Osteoblast (primary cell): ENCODE results near the gene GANC. TPM values are rescaled to one million over a fixed set of nuclear protein-coding genes. Genes with fewer than 3 reads are reported as not detected.

ENCODE experiments used
- DNase-seq: peaks from one replicate; pipeline ENCODE4 v3.0.0; 2011; ENCODE audit warnings: low spot score, mixed read lengths; ENCODE audit not compliant: insufficient read length; ENCODE audit errors: missing footprints
- H2AFZ ChIP-seq: 2 replicates; pipeline ENCODE4 v1.6.0; 2011; ENCODE audit warnings: mild to moderate bottlenecking, low read length
- H3K27ac ChIP-seq: 2 replicates; pipeline ENCODE4 v1.5.1; 2011; ENCODE audit warnings: mild to moderate bottlenecking, low read depth, low read length, moderate library complexity
- H3K27me3 ChIP-seq: 2 replicates; pipeline ENCODE4 v1.6.0; 2012; ENCODE audit warnings: mild to moderate bottlenecking, control low read depth, inconsistent platforms, low read length, moderate library complexity; ENCODE audit not compliant: insufficient read depth
- H3K36me3 ChIP-seq: 2 replicates; pipeline ENCODE4 v1.5.1; 2011; ENCODE audit warnings: mild to moderate bottlenecking, low read length, control low read depth, moderate library complexity; ENCODE audit not compliant: insufficient read depth
- H3K4me1 ChIP-seq: 2 replicates; pipeline ENCODE4 v1.5.1; 2011; ENCODE audit warnings: mild to moderate bottlenecking, low read length, control low read depth, moderate library complexity; ENCODE audit not compliant: insufficient read depth
- H3K4me2 ChIP-seq: 2 replicates; pipeline ENCODE4 v1.6.0; 2011; ENCODE audit warnings: mild to moderate bottlenecking, low read length; ENCODE audit not compliant: insufficient read depth
- H3K4me3 ChIP-seq: fragments of 200-600 bp; sonication (generic); 3 replicates; pipeline ENCODE4 v1.5.1; 2012; ENCODE audit warnings: mild to moderate bottlenecking, low read length, inconsistent platforms; ENCODE audit not compliant: insufficient read depth
- H3K79me2 ChIP-seq: 2 replicates; pipeline ENCODE4 v1.6.0; 2012; ENCODE audit warnings: mild to moderate bottlenecking, low read length, control low read depth, inconsistent platforms; ENCODE audit not compliant: insufficient read depth
- H3K9me3 ChIP-seq: 2 replicates; pipeline ENCODE4 v1.5.1; 2011; ENCODE audit warnings: low read depth, low read length, control low read depth
- H4K20me1 ChIP-seq: 2 replicates; pipeline ENCODE4 v1.6.0; 2012; ENCODE audit warnings: mild to moderate bottlenecking, low read length, control low read depth; ENCODE audit not compliant: insufficient read depth
- total RNA-seq: library from RNA; depleted of rRNA; stranded (reverse); fragments of >200 nt; gene quantifications from 2 replicates; pipeline ENCODE4 v1.2.3, GENCODE V29; 2012
- TF ChIP-seq, protein P1 (sequence below): IDR thresholded peaks from 2 replicates; pipeline ENCODE4 v1.5.1; 2011; ENCODE audit warnings: mild to moderate bottlenecking, low read depth, low read length, moderate library complexity; ENCODE audit errors: extremely low read depth

GANC gene
- total RNA-seq, 1 donor = 21.0 TPM

GRCh38 chr15:42354824-42355223, 81.8 kb downstream of the GANC start:
- TF ChIP-seq, protein P1, sequence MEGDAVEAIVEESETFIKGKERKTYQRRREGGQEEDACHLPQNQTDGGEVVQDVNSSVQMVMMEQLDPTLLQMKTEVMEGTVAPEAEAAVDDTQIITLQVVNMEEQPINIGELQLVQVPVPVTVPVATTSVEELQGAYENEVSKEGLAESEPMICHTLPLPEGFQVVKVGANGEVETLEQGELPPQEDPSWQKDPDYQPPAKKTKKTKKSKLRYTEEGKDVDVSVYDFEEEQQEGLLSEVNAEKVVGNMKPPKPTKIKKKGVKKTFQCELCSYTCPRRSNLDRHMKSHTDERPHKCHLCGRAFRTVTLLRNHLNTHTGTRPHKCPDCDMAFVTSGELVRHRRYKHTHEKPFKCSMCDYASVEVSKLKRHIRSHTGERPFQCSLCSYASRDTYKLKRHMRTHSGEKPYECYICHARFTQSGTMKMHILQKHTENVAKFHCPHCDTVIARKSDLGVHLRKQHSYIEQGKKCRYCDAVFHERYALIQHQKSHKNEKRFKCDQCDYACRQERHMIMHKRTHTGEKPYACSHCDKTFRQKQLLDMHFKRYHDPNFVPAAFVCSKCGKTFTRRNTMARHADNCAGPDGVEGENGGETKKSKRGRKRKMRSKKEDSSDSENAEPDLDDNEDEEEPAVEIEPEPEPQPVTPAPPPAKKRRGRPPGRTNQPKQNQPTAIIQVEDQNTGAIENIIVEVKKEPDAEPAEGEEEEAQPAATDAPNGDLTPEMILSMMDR = no peak
- no peaks in the 10 kb centered on the region for H3K4me1 ChIP-seq
- no peaks in the 10 kb centered on the region for H3K79me2 ChIP-seq
- H3K4me3 ChIP-seq = no peak overlapping the region
- H3K36me3 ChIP-seq = peaks cover 27% of the 10 kb centered on the region
- H3K4me2 ChIP-seq = no peak overlapping the region
- DNase-seq = no peak
- H4K20me1 ChIP-seq = no peaks in the 10 kb centered on the region
- H3K27me3 ChIP-seq = no peaks in the 10 kb centered on the region
- H3K9me3 ChIP-seq = no peaks in the 10 kb centered on the region
- H3K27ac ChIP-seq = no peak overlapping the region
- no peak overlapping the region for H2AFZ ChIP-seq

DNA sequence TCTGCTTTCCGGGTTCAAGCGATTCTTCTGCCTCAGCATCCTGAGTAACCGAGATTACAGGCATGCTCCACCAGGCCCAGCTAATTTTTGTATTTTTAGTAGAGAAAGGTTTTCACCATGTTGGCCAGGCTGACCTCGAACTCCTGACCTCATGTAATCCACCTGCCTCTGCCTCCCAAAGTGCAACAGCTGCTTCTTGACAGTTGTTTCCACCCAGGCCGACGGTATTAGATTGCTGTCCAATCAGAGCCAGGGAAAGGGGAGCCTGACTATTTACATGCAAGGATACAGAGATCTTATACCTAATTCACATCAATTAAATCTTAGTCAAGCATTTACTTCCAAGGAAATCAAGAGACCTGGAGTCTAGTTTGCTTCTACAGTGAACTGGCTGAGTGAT, 82.3 kb downstream of the GANC start:
- H2AFZ ChIP-seq = no peak overlapping the region
- DNase-seq = no peak
- no peaks in the 10 kb centered on the region for H3K9me3 ChIP-seq
- no peaks in the 10 kb centered on the region for H3K79me2 ChIP-seq
- H3K27me3 ChIP-seq = no peaks in the 10 kb centered on the region
- peaks cover 27% of the 10 kb centered on the region for H3K36me3 ChIP-seq
- no peak overlapping the region for H3K4me3 ChIP-seq
- H3K4me2 ChIP-seq = no peak overlapping the region
- no peaks in the 10 kb centered on the region for H4K20me1 ChIP-seq
- H3K27ac ChIP-seq = no peak overlapping the region
- TF ChIP-seq, protein P1 = no peak
- H3K4me1 ChIP-seq = no peaks in the 10 kb centered on the region

DNA sequence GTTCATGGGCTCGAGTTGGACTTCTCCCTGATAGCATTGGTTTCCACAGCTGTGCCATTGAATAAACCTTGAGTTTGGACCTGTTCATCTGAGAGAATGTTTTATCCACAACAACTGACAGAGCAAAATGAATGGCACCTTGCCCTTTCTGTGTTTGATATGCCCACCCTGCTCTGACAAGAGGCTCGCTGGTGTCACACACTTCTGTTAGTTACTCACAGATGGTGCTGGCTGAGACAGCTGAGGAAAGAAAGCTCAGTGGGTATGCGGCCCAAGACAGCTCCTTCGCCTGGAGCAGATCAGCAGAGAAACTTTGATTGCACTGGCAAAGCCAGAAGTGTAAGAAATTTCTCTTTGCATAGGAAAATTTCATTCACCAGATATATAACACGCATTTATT, 83.8 kb downstream of the GANC start:
- no peak for DNase-seq
- Histone ChIP-seq H3K4me2 (no peak overlapping the region), H3K4me1 (no peaks in the 10 kb centered on the region), H3K36me3 (peaks cover 21% of the 10 kb centered on the region), H3K9me3 (no peaks in the 10 kb centered on the region), H2AFZ (no peak overlapping the region), H3K27me3 (no peaks in the 10 kb centered on the region), H3K27ac (no peak overlapping the region), H3K4me3 (no peak overlapping the region), H3K79me2 (no peaks in the 10 kb centered on the region), H4K20me1 (no peaks in the 10 kb centered on the region)
- TF ChIP-seq, protein P1 = no peak

DNA sequence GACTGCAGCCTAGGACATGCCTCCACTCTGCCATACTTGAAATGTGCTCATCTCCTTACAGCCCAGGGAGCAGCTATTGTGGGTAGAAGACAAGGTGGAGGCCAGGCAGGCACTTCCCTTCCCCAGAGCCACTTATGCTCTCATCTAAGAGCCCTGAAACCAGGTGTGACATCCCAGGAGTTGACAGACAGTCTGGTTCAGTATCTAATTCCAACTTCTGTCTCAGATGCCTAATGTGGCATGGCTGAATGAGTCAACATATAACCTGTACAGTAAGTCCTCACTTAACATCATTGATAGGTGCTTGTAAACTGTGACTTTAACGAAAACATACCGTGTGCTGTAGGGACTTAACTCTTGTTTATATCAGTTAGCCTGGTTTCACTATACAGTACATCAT, 85.1 kb downstream of the GANC start:
- no peaks in the 10 kb centered on the region for H3K9me3 ChIP-seq
- no peaks in the 10 kb centered on the region for H4K20me1 ChIP-seq
- no peak overlapping the region for H3K4me2 ChIP-seq
- no peaks in the 10 kb centered on the region for H3K27me3 ChIP-seq
- H3K79me2 ChIP-seq = no peaks in the 10 kb centered on the region
- DNase-seq = no peak
- no peak overlapping the region for H2AFZ ChIP-seq
- no peaks in the 10 kb centered on the region for H3K4me1 ChIP-seq
- no peak overlapping the region for H3K4me3 ChIP-seq
- peaks cover 16% of the 10 kb centered on the region for H3K36me3 ChIP-seq
- no peak overlapping the region for H3K27ac ChIP-seq
- TF ChIP-seq, protein P1 = no peak
